Measurements from ENCODE around the gene SLC45A1. TPM values are rescaled to one million over a fixed set of nuclear protein-coding genes. Genes with fewer than 3 reads are reported as not detected.
"Not testable (repeated sequence)": the region's sequence is repeated elsewhere in the genome, so short reads cannot be mapped to it uniquely, and the experiment has no call there.

SLC45A1 gene
- total RNA-seq, 1 experiment from 2014 or later = 13.8 TPM

GRCh38 chr1:8379513-8380186 is 61.7 kb downstream of the SLC45A1 start:
- no TSS peak for BruUV-seq (replicated peaks)
- H3K9ac ChIP-seq (ENCODE audit: low read length) = no peak overlapping the region
- TF ChIP-seq CTCF (IDR thresholded peaks at IDR 0.05 in 2 of 3, conservative IDR thresholded peaks at IDR 0.05 in 1 of 3; ENCODE audit: borderline replicate concordance in 1 of 3, insufficient read depth in 1 of 3, low read depth in 2 of 3, low read length in 2 of 3) (0 out of 6 replicates have a peak, but pooled peaks of 1 of the 3 experiments have one; percentile 1), ZBTB33 (IDR thresholded peaks at IDR 0.05; ENCODE audit: extremely low read depth, insufficient replicate concordance, low read length) (no peak), ATF3 (IDR thresholded peaks at IDR 0.05) (no peak), JUND (IDR thresholded peaks at IDR 0.05) (no peak), FOSL1 (IDR thresholded peaks at IDR 0.05; ENCODE audit: low read depth) (no peak), ZNF274 (IDR thresholded peaks at IDR 0.05; ENCODE audit: low read depth, low read length) (no peak), MAX (IDR thresholded peaks at IDR 0.05) (no peak), CBX3 (IDR thresholded peaks at IDR 0.05; ENCODE audit: low read depth) (no peak)
- H3K4me3 ChIP-seq (replicated peaks in 1 of 2; ENCODE audit: low read depth in 1 of 2, low read length in 2 of 2) = no peak overlapping the region
- no peak for DNase-seq (ENCODE audit: low read depth, low spot score)
- no peaks in the 10 kb centered on the region for H4K20me1 ChIP-seq (ENCODE audit: insufficient read depth)
- no peak overlapping the region for H2AFZ ChIP-seq (ENCODE audit: low read depth, low read length, poor library complexity, severe bottlenecking)
- H3K9me3 ChIP-seq (ENCODE audit: control insufficient read depth in 1 of 2, insufficient read depth in 1 of 2, low read depth in 1 of 2, low read length in 2 of 2) = no peaks in the 10 kb centered on the region
- ATAC-seq = no peak; the same call in 1 of the 2 replicates
- no peaks in the 10 kb centered on the region for H3K27me3 ChIP-seq (ENCODE audit: insufficient read depth, low read length)
- intact Hi-C loops (cut with micrococcal nuclease) = loop anchor here (10.0 kb wide), 1 partner anchor 195 kb away; no protein-coding TSS in a partner anchor
- no peaks in the 10 kb centered on the region for H3K36me3 ChIP-seq (ENCODE audit: control insufficient read depth in 1 of 2, insufficient read depth in 2 of 2, low read length in 2 of 2)
- CTCF ChIA-PET = no interaction called here
- H3K27ac ChIP-seq (ENCODE audit: low read depth, low read length) = no peak overlapping the region
- H3K9me2 ChIP-seq (ENCODE audit: insufficient read depth) = no peaks in the 10 kb centered on the region
- H3K79me2 ChIP-seq (ENCODE audit: insufficient read depth, low read length) = no peaks in the 10 kb centered on the region; the same call in 1 of the 2 replicates
- RAD21 ChIA-PET (ENCODE audit: low non-redundant PET in 1 of 2, low total read pairs in 2 of 2, uncharacterized antibody in 2 of 2, unreplicated experiment in 2 of 2) = no interaction called here
- no peak overlapping the region for H3K4me2 ChIP-seq (ENCODE audit: low read length)
- H3K4me1 ChIP-seq (ENCODE audit: control insufficient read depth in 1 of 2, insufficient read depth in 2 of 2, low read length in 2 of 2) = no peaks in the 10 kb centered on the region
- POLR2A ChIA-PET = no interaction called here

GRCh38 chr1:8380310-8380709 is 62.4 kb downstream of the SLC45A1 start:
- H3K4me1 ChIP-seq (ENCODE audit: control insufficient read depth in 1 of 2, insufficient read depth in 2 of 2, low read length in 2 of 2); H3K4me2 ChIP-seq (ENCODE audit: low read length); DNase-seq (ENCODE audit: low read depth, low spot score); H3K4me3 ChIP-seq (replicated peaks in 1 of 2; ENCODE audit: low read depth in 1 of 2, low read length in 2 of 2); H3K79me2 ChIP-seq (ENCODE audit: insufficient read depth, low read length); POLR2A ChIA-PET; H3K9ac ChIP-seq (ENCODE audit: low read length); H3K36me3 ChIP-seq (ENCODE audit: control insufficient read depth in 1 of 2, insufficient read depth in 2 of 2, low read length in 2 of 2); H3K9me3 ChIP-seq (ENCODE audit: control insufficient read depth in 1 of 2, insufficient read depth in 1 of 2, low read depth in 1 of 2, low read length in 2 of 2); BruUV-seq (replicated peaks); RAD21 ChIA-PET (ENCODE audit: low non-redundant PET in 1 of 2, low total read pairs in 2 of 2, uncharacterized antibody in 2 of 2, unreplicated experiment in 2 of 2); intact Hi-C loops (cut with micrococcal nuclease); ATAC-seq; H3K27ac ChIP-seq (ENCODE audit: low read depth, low read length); H3K27me3 ChIP-seq (ENCODE audit: insufficient read depth, low read length); H4K20me1 ChIP-seq (ENCODE audit: insufficient read depth); H2AFZ ChIP-seq (ENCODE audit: low read depth, low read length, poor library complexity, severe bottlenecking); H3K9me2 ChIP-seq (ENCODE audit: insufficient read depth): not testable (repeated sequence)
- CTCF ChIA-PET = interaction anchor here (0.6 kb wide), 1 partner anchor 224 kb away, joined by 4 read pairs; no protein-coding TSS in a partner anchor

Data from HCT116 (cell line).